Central memory CD8-positive, alpha-beta T cell (primary cell): Measurements from ENCODE around the gene ADAMTS1.

Experiments
- ATAC-seq: fragments of 150-1000 bp; cut with Tn5 transposase; replicated peaks from 2 replicates; pipeline ENCODE4 v1.10.0; 2022; ENCODE audit warnings: mild to moderate bottlenecking, moderate FRiP score, moderate number of reproducible peaks; ENCODE audit not compliant: poor library complexity, severe bottlenecking; ENCODE audit errors: extremely low read depth
- DNase-seq, 2 donors: peaks; one replicate each; pipeline ENCODE4 v3.0.0; 2021; ENCODE audit warnings: low spot score in 2 of 2
- H3K27ac Mint-ChIP-seq: one replicate; pipeline ENCODE4 v1.8.0; 2022; ENCODE audit warnings: low read depth, mild to moderate bottlenecking, moderate library complexity, mixed read lengths
- H3K27me3 Mint-ChIP-seq: one replicate; pipeline ENCODE4 v1.8.0; 2022; ENCODE audit warnings: mixed read lengths
- H3K36me3 Mint-ChIP-seq: one replicate; pipeline ENCODE4 v1.8.0; 2022; ENCODE audit warnings: mild to moderate bottlenecking, moderate library complexity, mixed read lengths; ENCODE audit not compliant: insufficient read depth
- H3K4me1 Mint-ChIP-seq: one replicate; pipeline ENCODE4 v1.8.0; 2022; ENCODE audit warnings: mixed read lengths
- H3K4me3 Mint-ChIP-seq: one replicate; pipeline ENCODE4 v1.8.0; 2022; ENCODE audit warnings: mild to moderate bottlenecking, moderate library complexity, mixed read lengths
- H3K9me3 Mint-ChIP-seq: one replicate; pipeline ENCODE4 v1.8.0; 2022; ENCODE audit warnings: mixed read lengths

Gene ADAMTS1

DNA sequence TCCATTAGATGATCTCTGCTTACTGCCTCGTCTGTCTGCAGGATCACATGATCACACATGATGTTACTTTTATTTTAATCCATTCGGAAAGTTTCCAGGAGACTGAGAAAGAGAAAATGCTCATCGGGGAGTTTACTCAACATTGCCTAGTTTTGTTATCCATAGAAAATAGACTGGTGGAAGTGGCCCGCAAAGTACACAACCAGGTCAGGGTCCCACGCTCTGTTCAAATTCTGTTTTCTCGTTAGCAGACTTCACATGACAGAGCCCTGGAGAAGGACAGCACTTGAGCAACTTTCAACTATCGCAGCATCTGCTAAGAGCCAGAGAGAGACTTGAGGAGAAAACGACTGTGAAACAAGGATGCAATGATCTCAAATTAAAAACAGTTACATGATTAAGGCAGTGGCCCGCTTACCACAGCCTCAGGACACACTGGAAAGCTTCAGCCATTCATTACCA is 44.2 kb downstream of the ADAMTS1 start:
- no peaks in the 10 kb centered on the region for H3K27me3 Mint-ChIP-seq
- no peaks in the 10 kb centered on the region for H3K4me1 Mint-ChIP-seq
- ATAC-seq: no peak
- H3K9me3 Mint-ChIP-seq: peaks cover 5% of the 10 kb centered on the region
- no peak overlapping the region for H3K27ac Mint-ChIP-seq
- no peak for DNase-seq
- no peak overlapping the region for H3K4me3 Mint-ChIP-seq
- H3K36me3 Mint-ChIP-seq: no peaks in the 10 kb centered on the region

GRCh38 chr21:26800455-26800854 is 44.8 kb downstream of the ADAMTS1 start:
- no peaks in the 10 kb centered on the region for H3K4me1 Mint-ChIP-seq
- H3K36me3 Mint-ChIP-seq: no peaks in the 10 kb centered on the region
- no peak overlapping the region for H3K4me3 Mint-ChIP-seq
- H3K27ac Mint-ChIP-seq: no peak overlapping the region
- DNase-seq (no peak), ATAC-seq (no peak)
- H3K9me3 Mint-ChIP-seq: peaks cover 5% of the 10 kb centered on the region
- no peaks in the 10 kb centered on the region for H3K27me3 Mint-ChIP-seq

GRCh38 chr21:26800001-26800400 is 45.2 kb downstream of the ADAMTS1 start:
- DNase-seq (no peak), ATAC-seq (no peak)
- Mint-ChIP-seq H3K27ac (no peak overlapping the region), H3K4me1 (no peaks in the 10 kb centered on the region), H3K9me3 (peaks cover 5% of the 10 kb centered on the region), H3K27me3 (no peaks in the 10 kb centered on the region), H3K36me3 (no peaks in the 10 kb centered on the region), H3K4me3 (no peak overlapping the region)

GRCh38 chr21:26798856-26799751 is 46.1 kb downstream of the ADAMTS1 start:
- ATAC-seq: no peak
- Mint-ChIP-seq H3K4me1 (no peaks in the 10 kb centered on the region), H3K36me3 (no peaks in the 10 kb centered on the region), H3K27me3 (no peaks in the 10 kb centered on the region), H3K4me3 (no peak overlapping the region), H3K27ac (no peak overlapping the region), H3K9me3 (peaks cover 2% of the 10 kb centered on the region)
- no peak for DNase-seq

GRCh38 chr21:26797878-26798456 is 47.2 kb downstream of the ADAMTS1 start:
- H3K27ac Mint-ChIP-seq: no peak overlapping the region
- peaks cover 9% of the 10 kb centered on the region for H3K9me3 Mint-ChIP-seq
- H3K4me3 Mint-ChIP-seq: no peak overlapping the region
- DNase-seq: no peak
- no peaks in the 10 kb centered on the region for H3K36me3 Mint-ChIP-seq
- H3K4me1 Mint-ChIP-seq: no peaks in the 10 kb centered on the region
- no peak for ATAC-seq
- no peaks in the 10 kb centered on the region for H3K27me3 Mint-ChIP-seq

DNA sequence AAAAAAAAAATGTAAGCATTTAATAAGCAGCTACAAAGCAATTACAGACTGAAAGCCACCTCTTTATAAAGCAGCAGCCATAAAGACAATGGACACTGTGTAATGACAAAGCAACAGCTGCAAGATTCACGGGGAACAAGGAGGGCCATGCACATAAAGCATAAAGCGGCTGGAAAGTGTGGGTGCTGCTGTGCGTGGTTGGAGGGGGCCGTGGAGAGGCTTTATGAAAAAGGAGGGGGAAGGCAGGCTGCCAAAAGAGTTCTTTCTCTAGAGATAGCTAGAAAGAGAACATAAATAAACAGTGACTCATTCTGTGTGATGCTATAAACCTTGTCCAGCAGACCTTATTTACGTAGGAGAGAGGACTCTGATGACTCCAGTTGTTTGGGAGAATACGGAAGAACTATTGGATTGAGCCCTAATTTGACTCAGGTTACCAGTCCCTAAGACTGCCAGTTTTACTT is 49.3 kb downstream of the ADAMTS1 start:
- H3K27ac Mint-ChIP-seq: no peak overlapping the region
- no peak for ATAC-seq
- no peak for DNase-seq

GRCh38 chr21:26795412-26795805 is 49.8 kb downstream of the ADAMTS1 start:
- no peak overlapping the region for H3K4me3 Mint-ChIP-seq
- H3K27me3 Mint-ChIP-seq: no peaks in the 10 kb centered on the region
- DNase-seq (no peak), ATAC-seq (no peak)
- H3K27ac Mint-ChIP-seq: no peak overlapping the region
- H3K9me3 Mint-ChIP-seq: peaks cover 11% of the 10 kb centered on the region
- no peaks in the 10 kb centered on the region for H3K4me1 Mint-ChIP-seq
- no peaks in the 10 kb centered on the region for H3K36me3 Mint-ChIP-seq

More for the DNA sequence above, 49.3 kb downstream of the ADAMTS1 start:
- Mint-ChIP-seq H3K9me3 (peaks cover 11% of the 10 kb centered on the region), H3K4me1 (no peaks in the 10 kb centered on the region), H3K4me3 (no peak overlapping the region), H3K27me3 (no peaks in the 10 kb centered on the region), H3K36me3 (no peaks in the 10 kb centered on the region)

GRCh38 chr21:26794597-26795411 is 50.4 kb downstream of the ADAMTS1 start:
- ATAC-seq (no peak), DNase-seq (no peak)
- Mint-ChIP-seq H3K27ac (no peak overlapping the region), H3K4me3 (no peak overlapping the region), H3K36me3 (no peaks in the 10 kb centered on the region), H3K27me3 (no peaks in the 10 kb centered on the region), H3K9me3 (peaks cover 11% of the 10 kb centered on the region), H3K4me1 (no peaks in the 10 kb centered on the region)

DNA sequence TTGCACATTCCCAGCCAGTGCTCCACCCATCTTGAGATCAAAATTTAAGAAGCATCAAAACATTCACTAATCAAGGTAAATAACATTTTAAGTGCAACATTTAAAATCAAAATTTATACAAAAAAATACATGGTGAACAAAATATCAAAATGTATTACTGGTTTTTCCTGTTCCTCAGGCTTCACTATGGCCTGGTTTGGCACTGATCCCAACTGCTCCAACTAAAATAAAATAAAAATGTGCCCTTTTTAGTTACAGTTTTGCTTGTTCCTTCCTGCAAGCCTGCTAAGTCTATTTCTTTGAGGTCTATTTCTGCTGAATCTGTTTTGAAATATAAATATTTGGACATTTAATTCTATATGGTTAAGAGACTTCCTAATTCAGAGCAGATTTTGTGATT is 54.9 kb downstream of the ADAMTS1 start:
- H3K36me3 Mint-ChIP-seq: no peaks in the 10 kb centered on the region
- H3K9me3 Mint-ChIP-seq: peaks cover 11% of the 10 kb centered on the region
- ATAC-seq (no peak), DNase-seq (no peak)
- no peak overlapping the region for H3K4me3 Mint-ChIP-seq
- no peaks in the 10 kb centered on the region for H3K27me3 Mint-ChIP-seq
- no peak overlapping the region for H3K27ac Mint-ChIP-seq
- no peaks in the 10 kb centered on the region for H3K4me1 Mint-ChIP-seq

DNA sequence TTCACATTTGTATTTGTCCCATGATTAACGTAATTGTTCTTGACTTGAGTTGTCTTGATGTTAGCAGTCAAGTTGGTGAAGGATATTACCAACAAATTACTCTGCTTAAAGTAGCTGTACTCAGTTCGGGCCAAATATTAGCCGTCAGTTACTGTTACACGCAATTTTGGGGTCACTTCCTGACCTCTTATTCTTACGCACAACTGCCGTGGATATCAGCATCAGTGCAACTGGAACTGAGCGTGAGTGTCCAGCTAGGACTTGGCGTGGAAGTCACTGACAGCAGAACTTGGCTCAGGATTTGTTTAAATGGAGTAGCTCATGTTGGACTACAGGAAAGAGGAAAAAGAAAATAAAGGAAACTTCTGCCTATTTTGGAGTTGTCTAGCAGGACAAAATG is 56.4 kb downstream of the ADAMTS1 start:
- H3K4me3 Mint-ChIP-seq: no peak overlapping the region
- H3K27ac Mint-ChIP-seq: no peak overlapping the region
- H3K4me1 Mint-ChIP-seq: no peaks in the 10 kb centered on the region
- no peaks in the 10 kb centered on the region for H3K36me3 Mint-ChIP-seq
- H3K27me3 Mint-ChIP-seq: no peaks in the 10 kb centered on the region
- ATAC-seq: no peak
- DNase-seq: no peak
- peaks cover 10% of the 10 kb centered on the region for H3K9me3 Mint-ChIP-seq
